GM12801 (cell line): Measurements from ENCODE around the gene PLAA.

ENCODE experiments used
- CTCF ChIP-seq: IDR thresholded peaks from one replicate; pipeline ENCODE4 v1.5.1; 2011; ENCODE audit warnings: control low read depth; ENCODE audit not compliant: insufficient read length; ENCODE audit errors: extremely low read depth

The PLAA gene

GRCh38 chr9:26891726-26892125 is 55.3 kb downstream of the PLAA start:
- no peak for TF ChIP-seq CTCF

- TF ChIP-seq CTCF: no peak
These were observed 58.8 kb downstream of the PLAA start for GRCh38 chr9:26888271-26888670.

GRCh38 chr9:26882154-26882553 is 64.9 kb downstream of the PLAA start:
- no peak for TF ChIP-seq CTCF

GRCh38 chr9:26880262-26880661 is 66.8 kb downstream of the PLAA start:
- TF ChIP-seq CTCF: no peak

GRCh38 chr9:26870292-26870691 is 76.8 kb downstream of the PLAA start:
- TF ChIP-seq CTCF: no peak

GRCh38 chr9:26863074-26863473 is 84.0 kb downstream of the PLAA start:
- no peak for TF ChIP-seq CTCF

GRCh38 chr9:26856413-26857032 is 90.5 kb downstream of the PLAA start:
- no peak for TF ChIP-seq CTCF
